Neural cell (in vitro differentiated cells): ENCODE data around the gene MXRA8. TPM values are rescaled to one million over a fixed set of nuclear protein-coding genes. Genes with fewer than 3 reads are reported as not detected.

Source experiments
- H2AFZ ChIP-seq: fragments of 200-600, 300-800 bp; sonication (generic), shearing (Covaris generic); 2 replicates; pipeline ENCODE4 v1.6.0; 2014; ENCODE audit warnings: low read depth, mild to moderate bottlenecking, antibody characterized with exemption, low read length, moderate library complexity
- H3F3A ChIP-seq: fragments of 200-600 bp; shearing (Covaris generic); 2 replicates; pipeline ENCODE4 v1.6.1; 2016; ENCODE audit warnings: mild to moderate bottlenecking, moderate library complexity, mixed read lengths, antibody characterized with exemption, low read length; ENCODE audit not compliant: insufficient read depth, poor library complexity, severe bottlenecking
- H3K27ac ChIP-seq: fragments of 200-600, 300-800 bp; sonication (generic), shearing (Covaris generic); 2 replicates; pipeline ENCODE4 v1.5.1; 2014; ENCODE audit warnings: mild to moderate bottlenecking, low read length, moderate library complexity
- H3K27me3 ChIP-seq: fragments of 300-800, 200-600 bp; sonication (generic), shearing (Covaris generic); 2 replicates; pipeline ENCODE4 v1.6.0; 2014; ENCODE audit warnings: mild to moderate bottlenecking, low read depth, low read length, moderate library complexity; ENCODE audit not compliant: insufficient read depth
- H3K36me3 ChIP-seq: fragments of 300-800, 200-600 bp; sonication (generic), shearing (Covaris generic); 2 replicates; pipeline ENCODE4 v1.5.1; 2014; ENCODE audit warnings: mild to moderate bottlenecking, antibody characterized with exemption, low read length, moderate library complexity; ENCODE audit not compliant: insufficient read depth
- H3K4me2 ChIP-seq: fragments of 300-800, 200-600 bp; sonication (generic), shearing (Covaris generic); 2 replicates; pipeline ENCODE4 v1.6.0; 2014; ENCODE audit warnings: mild to moderate bottlenecking, low read length
- H3K4me3 ChIP-seq: fragments of 300-800, 200-600 bp; sonication (generic), shearing (Covaris generic); 2 replicates; pipeline ENCODE4 v1.5.1; 2014; ENCODE audit warnings: mild to moderate bottlenecking, low read length, moderate library complexity
- H3K79me2 ChIP-seq: fragments of 200-600 bp; shearing (Covaris generic); replicated peaks from 2 replicates; pipeline ENCODE4 v1.6.0; 2014; ENCODE audit warnings: mild to moderate bottlenecking, low read length, moderate library complexity; ENCODE audit not compliant: insufficient read depth
- H3K9ac ChIP-seq: fragments of 300-800, 200-600 bp; sonication (generic), shearing (Covaris generic); 2 replicates; pipeline ENCODE4 v1.6.1; 2016; ENCODE audit warnings: mild to moderate bottlenecking, low read length, mixed read lengths
- H3K9me2 ChIP-seq: fragments of 200-600 bp; shearing (Covaris generic); 2 replicates; pipeline ENCODE4 v1.6.1; 2016; ENCODE audit warnings: mild to moderate bottlenecking, low read length, mixed read lengths; ENCODE audit not compliant: insufficient read depth
- H3K9me3 ChIP-seq: fragments of 200-600, 300-800 bp; sonication (generic), shearing (Covaris generic); 2 replicates; pipeline ENCODE4 v1.6.1; 2016; ENCODE audit warnings: mild to moderate bottlenecking, mixed run types, low read length, moderate library complexity, mixed read lengths
- H4K20me1 ChIP-seq: fragments of 200-600 bp; shearing (Covaris generic); 2 replicates; pipeline ENCODE4 v1.6.1; 2016; ENCODE audit warnings: mild to moderate bottlenecking, mixed run types; ENCODE audit not compliant: insufficient read depth
- CTCF ChIP-seq: fragments of 450-650 bp; IDR thresholded peaks from 2 replicates; pipeline ENCODE4 v1.5.1; 2014; ENCODE audit warnings: antibody characterized with exemption, mild to moderate bottlenecking, moderate library complexity; ENCODE audit not compliant: poor library complexity, severe bottlenecking
- EP300 ChIP-seq: fragments of 450-650 bp; conservative IDR thresholded peaks from 2 replicates; pipeline ENCODE4 v1.6.1; 2014; ENCODE audit warnings: antibody characterized with exemption, mild to moderate bottlenecking, moderate library complexity; ENCODE audit not compliant: poor library complexity, severe bottlenecking
- EZH2 ChIP-seq: fragments of 200-600, 300-800 bp; shearing (Covaris generic), sonication (generic); IDR thresholded peaks from 2 replicates; pipeline ENCODE4 v1.6.1; 2014; ENCODE audit warnings: antibody characterized with exemption, low read length, borderline replicate concordance, mild to moderate bottlenecking; ENCODE audit not compliant: insufficient read depth, poor library complexity, severe bottlenecking
- MXI1 ChIP-seq: fragments of 450-650 bp; conservative IDR thresholded peaks from 2 replicates; pipeline ENCODE4 v1.6.1; 2014; ENCODE audit warnings: antibody characterized with exemption, mild to moderate bottlenecking; ENCODE audit not compliant: poor library complexity, severe bottlenecking
- POLR2AphosphoS5 ChIP-seq: IDR thresholded peaks from 2 replicates; pipeline ENCODE4 v1.6.1; 2012
- RAD21 ChIP-seq: fragments of 450-650 bp; conservative IDR thresholded peaks from 2 replicates; pipeline ENCODE4 v1.6.1; 2014; ENCODE audit warnings: antibody characterized with exemption, mild to moderate bottlenecking, moderate library complexity
- REST ChIP-seq: IDR thresholded peaks from 2 replicates; pipeline ENCODE4 v1.6.1; 2012; ENCODE audit warnings: borderline replicate concordance
- SMC3 ChIP-seq: fragments of 450-650 bp; conservative IDR thresholded peaks from 2 replicates; pipeline ENCODE4 v1.6.1; 2014; ENCODE audit warnings: antibody characterized with exemption, mild to moderate bottlenecking, moderate library complexity; ENCODE audit not compliant: poor library complexity
- TAF1 ChIP-seq: IDR thresholded peaks from 2 replicates; pipeline ENCODE4 v1.6.1; 2012; ENCODE audit warnings: low read depth
- polyA plus RNA-seq: library from polyadenylated mRNA; depleted of rRNA; stranded (reverse); fragments of >200 nt; gene quantifications from 2 replicates; pipeline ENCODE4 v1.2.3, GENCODE V29; 2014

Gene MXRA8
- polyA plus RNA-seq, 1 donor from 2014 or later: 1.7 TPM

- Histone ChIP-seq H4K20me1 (peaks cover 16% of the 10 kb centered on the region), H3K27ac (peak overlapping the region; percentile 59)
- TF ChIP-seq TAF1 (no peak), SMC3 (no peak), EZH2 (no peak), CTCF (no peak), POLR2AphosphoS5 (no peak), REST (no peak)
Measured at GRCh38 chr1:1324084-1324523, 34.3 kb downstream of the MXRA8 start.

GRCh38 chr1:1322952-1323351 lies 35.4 kb downstream of the MXRA8 start:
- Histone ChIP-seq H3K9me2 (no peaks in the 10 kb centered on the region), H3K4me3 (peak overlapping the region; percentile 49), H3K79me2 (peaks cover 34% of the 10 kb centered on the region), H3K27me3 (no peaks in the 10 kb centered on the region), H3K27ac (no peak overlapping the region), H4K20me1 (peaks cover 16% of the 10 kb centered on the region), H3K9ac (no peak overlapping the region), H3K4me2 (no peak overlapping the region), H3F3A (no peaks in the 10 kb centered on the region), H3K36me3 (no peaks in the 10 kb centered on the region), H2AFZ (no peak overlapping the region), H3K9me3 (no peaks in the 10 kb centered on the region)
- TF ChIP-seq POLR2AphosphoS5 (no peak), SMC3 (no peak), TAF1 (no peak), CTCF (no peak), EP300 (no peak), REST (no peak), EZH2 (no peak), RAD21 (no peak), MXI1 (no peak)

More at GRCh38 chr1:1324084-1324523, 34.3 kb downstream of the MXRA8 start:
- no peaks in the 10 kb centered on the region for H3K36me3 ChIP-seq
- peak overlapping the region; percentile 93 for H3K9ac ChIP-seq
- peak overlapping the region; percentile 40 for H2AFZ ChIP-seq
- no peaks in the 10 kb centered on the region for H3K9me3 ChIP-seq
- H3F3A ChIP-seq: no peaks in the 10 kb centered on the region
- H3K27me3 ChIP-seq: no peaks in the 10 kb centered on the region
- H3K4me2 ChIP-seq: no peak overlapping the region
- H3K9me2 ChIP-seq: no peaks in the 10 kb centered on the region
- peak overlapping the region; percentile 99 for H3K4me3 ChIP-seq
- peaks cover 34% of the 10 kb centered on the region for H3K79me2 ChIP-seq
